ENCODE results near the gene SOX11.
"Not testable (repeated sequence)": the region's sequence is repeated elsewhere in the genome, so short reads cannot be mapped to it uniquely, and the experiment has no call there.

SOX11 gene

DNA sequence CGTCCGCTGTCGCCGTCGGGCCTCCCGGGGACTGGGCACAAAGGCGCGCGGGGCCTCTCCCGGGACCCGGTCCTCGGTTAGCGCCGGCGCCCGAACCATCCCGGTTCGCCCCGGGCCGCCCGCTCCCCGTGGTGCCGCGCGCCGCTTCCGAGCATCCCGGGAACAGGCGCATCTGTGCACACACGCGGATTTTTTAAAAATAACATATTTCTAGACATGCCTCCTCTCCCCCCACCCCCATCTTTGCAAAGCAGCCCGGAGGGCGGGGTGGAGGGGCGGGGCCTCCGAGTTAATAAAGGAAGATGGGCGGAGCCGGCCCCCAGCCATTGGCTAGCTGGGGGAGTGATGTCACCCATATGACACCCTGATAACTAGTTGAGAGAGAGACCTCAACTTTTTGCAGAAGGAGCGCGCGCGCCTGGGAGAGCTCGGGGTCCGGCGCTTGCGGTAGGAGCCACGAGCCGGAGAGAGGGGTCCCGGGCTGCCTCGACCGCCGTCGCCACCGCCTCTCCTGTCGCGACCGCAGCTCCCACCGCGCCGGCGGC, at the start of gene SOX11:
SOX11 (plus strand) TSS at position 400 of the 545 bp plus-strand sequence. CDS start 338 bp downstream, outside the sequence.
- no peak for DNase-seq (ENCODE audit: low read depth in 2 of 2, low spot score in 1 of 2)

- DNase-seq (ENCODE audit: low read depth in 2 of 2, low spot score in 1 of 2) = not testable (repeated sequence)
Observed at GRCh38 chr2:5652734-5653133, 39.5 kb upstream of the SOX11 start.

DNA sequence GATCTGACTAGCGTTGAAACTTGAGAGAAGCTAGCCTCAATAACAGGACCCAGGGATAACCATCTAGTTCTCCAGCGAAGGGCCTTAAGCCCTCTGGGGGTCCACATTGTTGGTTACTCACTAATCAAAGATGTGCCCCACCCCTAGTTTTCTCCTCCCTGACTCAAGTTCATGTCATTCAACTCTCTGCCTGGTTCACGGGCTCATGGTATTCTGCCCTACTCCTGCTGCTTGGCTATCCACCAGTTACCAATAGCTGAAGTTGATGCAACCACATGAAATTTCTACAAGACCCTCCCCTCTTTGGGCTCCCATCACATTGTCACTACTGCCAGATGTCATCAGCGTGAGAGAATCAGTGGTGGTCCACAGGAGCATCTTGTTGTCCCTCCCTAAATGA, 38.4 kb upstream of the SOX11 start:
- not testable (repeated sequence) for DNase-seq (ENCODE audit: low read depth in 2 of 2, low spot score in 1 of 2)

GRCh38 chr2:5657231-5657630, 35.0 kb upstream of the SOX11 start:
- DNase-seq (ENCODE audit: low read depth in 2 of 2, low spot score in 1 of 2) = no peak

DNA sequence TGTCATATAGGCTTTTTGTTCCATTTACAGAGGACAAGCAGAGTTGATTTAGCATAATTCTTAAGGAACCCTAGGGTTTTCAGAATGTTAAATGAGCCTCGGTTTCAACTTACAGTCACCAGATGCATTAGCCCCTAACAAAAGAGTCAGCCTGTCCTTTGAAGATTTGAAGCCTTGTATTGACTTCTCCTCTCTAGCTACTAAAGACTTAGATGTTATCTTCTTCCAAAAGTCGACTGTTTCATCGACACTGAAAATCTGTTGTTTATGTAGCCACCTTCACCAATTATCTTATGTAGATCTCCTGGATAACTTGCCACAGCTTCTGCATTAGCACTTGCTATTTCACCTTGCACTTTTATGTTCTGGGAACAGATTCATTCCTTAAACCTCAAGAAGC, 31.6 kb upstream of the SOX11 start:
- DNase-seq (ENCODE audit: low read depth in 2 of 2, low spot score in 1 of 2) = no peak

GRCh38 chr2:5661362-5661761, 30.8 kb upstream of the SOX11 start:
- DNase-seq (ENCODE audit: low read depth in 2 of 2, low spot score in 1 of 2) = no peak

DNA sequence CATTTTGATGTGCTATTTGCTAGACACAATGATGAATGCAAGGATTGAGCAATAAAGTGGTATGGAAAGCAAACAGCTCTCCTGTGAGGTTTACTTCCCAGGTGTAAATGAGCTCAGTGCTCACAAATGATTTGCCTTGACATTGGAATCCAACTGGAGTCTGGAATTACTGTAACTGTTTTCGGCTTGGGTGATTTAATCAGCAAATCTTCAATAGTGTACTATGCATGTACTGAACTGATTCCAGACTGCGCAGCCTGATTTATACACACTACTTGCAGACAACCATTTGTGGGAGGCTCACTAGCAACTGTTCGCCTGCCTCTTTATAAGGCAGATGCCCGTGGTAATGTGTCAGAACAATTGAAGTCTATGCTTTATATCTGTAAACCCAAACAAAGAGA, 27.9 kb upstream of the SOX11 start:
- DNase-seq (ENCODE audit: low read depth in 2 of 2, low spot score in 1 of 2) = no peak

GRCh38 chr2:5665066-5665465, 27.1 kb upstream of the SOX11 start:
- no peak for DNase-seq (ENCODE audit: low read depth in 2 of 2, low spot score in 1 of 2)

- DNase-seq (ENCODE audit: low read depth in 2 of 2, low spot score in 1 of 2) = no peak
Observed at GRCh38 chr2:5666798-5667197, 25.4 kb upstream of the SOX11 start.

GRCh38 chr2:5667655-5668054, 24.5 kb upstream of the SOX11 start:
- not testable (repeated sequence) for DNase-seq (ENCODE audit: low read depth in 2 of 2, low spot score in 1 of 2)

DNA sequence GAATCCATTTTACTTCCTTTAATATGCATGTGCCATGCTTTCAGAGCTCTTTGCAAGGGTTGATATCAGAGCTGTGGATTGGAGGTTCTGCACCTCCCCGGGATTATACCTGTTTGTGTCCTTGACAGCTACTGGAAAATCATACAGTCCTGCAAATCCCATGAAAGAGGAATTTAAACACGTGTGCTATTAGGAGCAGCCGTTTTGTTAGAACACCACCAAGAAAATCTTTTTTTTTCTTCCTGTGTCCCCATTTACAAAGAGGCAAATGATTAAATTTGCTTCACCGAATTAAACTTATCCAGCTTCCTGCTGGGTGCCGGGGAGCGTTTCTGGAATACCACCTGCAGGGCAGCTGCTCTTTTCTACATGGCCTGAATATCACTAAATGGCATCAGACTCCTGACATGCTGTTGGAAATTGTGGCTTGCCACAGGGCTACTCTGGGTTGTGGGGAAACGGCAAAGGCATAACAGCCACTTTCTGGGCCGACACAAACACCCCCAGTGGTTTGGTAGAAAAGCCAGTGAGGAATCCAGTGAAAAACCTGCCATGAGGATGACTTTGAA, 23.4 kb upstream of the SOX11 start:
- DNase-seq (ENCODE audit: low read depth in 2 of 2, low spot score in 1 of 2) = no peak

GRCh38 chr2:5672749-5673144, 19.4 kb upstream of the SOX11 start:
- DNase-seq (ENCODE audit: low read depth in 2 of 2, low spot score in 1 of 2) = no peak

- no peak for DNase-seq (ENCODE audit: low read depth in 2 of 2, low spot score in 1 of 2)
Observed at GRCh38 chr2:5673145-5674025, 18.8 kb upstream of the SOX11 start.

DNA sequence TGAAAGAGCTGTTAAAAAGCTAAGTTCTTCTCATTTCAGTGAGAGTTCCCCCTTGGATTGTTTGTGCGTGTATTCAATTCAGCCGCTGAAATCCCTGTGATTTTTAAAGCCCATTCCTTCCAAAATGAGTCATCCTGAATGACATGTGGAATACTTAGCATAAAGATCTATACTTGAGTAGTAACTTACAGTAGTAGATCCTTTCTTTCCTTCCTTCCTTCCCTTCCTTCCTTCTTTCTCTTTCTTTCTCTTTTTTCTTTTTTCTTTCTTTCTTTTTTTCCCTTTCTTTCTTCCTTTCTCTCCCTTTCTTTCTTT, 18.2 kb upstream of the SOX11 start:
- no peak for DNase-seq (ENCODE audit: low read depth in 2 of 2, low spot score in 1 of 2)

DNA sequence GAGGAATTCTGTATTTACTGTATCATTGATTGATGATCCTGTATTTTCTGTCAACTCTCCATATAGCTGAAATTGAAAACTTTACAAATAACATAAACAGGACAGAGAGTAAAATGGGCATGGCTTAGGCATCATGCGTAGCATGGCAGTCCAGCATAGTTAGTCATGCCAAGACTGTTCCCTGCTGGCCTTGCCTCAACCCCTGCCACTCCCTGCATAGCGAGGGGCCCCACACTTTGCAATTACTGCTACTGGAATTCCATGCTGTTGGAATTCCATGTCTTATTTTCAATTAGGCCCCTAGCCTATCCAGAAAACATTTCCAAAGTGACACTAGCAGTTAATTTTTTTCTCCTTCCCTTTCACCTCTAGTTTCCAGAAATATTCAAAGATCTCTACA, 15.1 kb upstream of the SOX11 start:
- no peak for DNase-seq (ENCODE audit: low read depth in 2 of 2, low spot score in 1 of 2)

- no peak for DNase-seq (ENCODE audit: low read depth in 2 of 2, low spot score in 1 of 2)
Observed at GRCh38 chr2:5683471-5683870, 8.7 kb upstream of the SOX11 start.

GRCh38 chr2:5685225-5685624, 7.0 kb upstream of the SOX11 start:
- DNase-seq (ENCODE audit: low read depth in 2 of 2, low spot score in 1 of 2) = no peak

GRCh38 chr2:5686068-5686467, 6.1 kb upstream of the SOX11 start:
- no peak for DNase-seq (ENCODE audit: low read depth in 2 of 2, low spot score in 1 of 2)

DNA sequence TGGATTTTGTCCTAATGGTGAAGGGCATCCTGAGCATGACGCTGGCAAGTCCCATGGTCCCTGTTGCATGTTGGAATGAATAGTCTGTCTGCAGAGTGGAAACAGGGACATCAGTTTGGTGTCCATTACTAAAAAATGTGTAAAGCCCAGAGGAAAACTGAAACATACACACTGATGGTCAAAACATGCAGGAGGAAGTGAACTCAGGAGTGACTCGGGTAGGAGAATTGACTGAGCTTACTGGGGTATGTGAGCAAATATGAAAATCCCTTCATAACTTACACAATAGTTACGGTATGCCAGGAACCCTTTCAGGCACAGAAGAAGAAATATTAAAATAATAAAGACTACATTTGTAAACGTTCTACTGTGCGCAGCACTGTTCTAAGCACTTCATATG, 5.6 kb upstream of the SOX11 start:
- no peak for DNase-seq (ENCODE audit: low read depth in 2 of 2, low spot score in 1 of 2)

- no peak for DNase-seq (ENCODE audit: low read depth in 2 of 2, low spot score in 1 of 2)
Observed at GRCh38 chr2:5689750-5690149, 2.4 kb upstream of the SOX11 start.

DNA sequence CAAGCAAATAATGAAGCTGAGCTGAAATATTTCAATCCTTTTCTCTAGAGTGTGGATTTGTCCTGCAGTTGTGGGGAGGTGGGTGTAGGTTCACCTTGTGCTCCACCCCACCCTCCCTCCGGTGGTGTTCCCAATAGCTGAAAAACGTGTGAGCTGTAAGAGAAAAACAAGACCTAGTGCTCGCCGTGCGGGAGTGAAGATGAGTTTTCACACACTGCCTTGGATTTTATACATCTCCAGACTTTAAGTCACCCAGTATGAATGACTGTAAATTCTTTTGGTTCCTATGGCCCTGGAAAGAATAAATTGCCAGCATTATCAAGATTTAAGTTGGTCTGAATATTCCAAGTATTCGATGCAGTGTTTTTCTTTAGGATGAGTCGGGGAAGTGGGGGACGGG, 1.9 kb upstream of the SOX11 start:
- no peak for DNase-seq (ENCODE audit: low read depth in 2 of 2, low spot score in 1 of 2)

GRCh38 chr2:5690718-5691220, 1.4 kb upstream of the SOX11 start:
- no peak for DNase-seq (ENCODE audit: low read depth in 2 of 2, low spot score in 1 of 2)
